Mammary epithelial cell (primary cell): ENCODE measurements around the gene COL20A1.

Experiments used
- CTCF ChIP-seq, 2 donors: IDR thresholded peaks in 1 of 2; conservative IDR thresholded peaks in 1 of 2; 2 replicates each; pipeline ENCODE4 v1.5.1; 2011 to 2012; ENCODE audit warnings: inconsistent platforms in 2 of 2, low read length in 2 of 2, mild to moderate bottlenecking in 2 of 2, control low read depth in 1 of 2, low read depth in 1 of 2; ENCODE audit not compliant: insufficient read depth in 1 of 2; ENCODE audit errors: extremely low read depth in 1 of 2
- EZH2 ChIP-seq: IDR thresholded peaks from 2 replicates; pipeline ENCODE4 v1.6.1; 2012; ENCODE audit warnings: low read length, inconsistent platforms, borderline replicate concordance

DNA sequence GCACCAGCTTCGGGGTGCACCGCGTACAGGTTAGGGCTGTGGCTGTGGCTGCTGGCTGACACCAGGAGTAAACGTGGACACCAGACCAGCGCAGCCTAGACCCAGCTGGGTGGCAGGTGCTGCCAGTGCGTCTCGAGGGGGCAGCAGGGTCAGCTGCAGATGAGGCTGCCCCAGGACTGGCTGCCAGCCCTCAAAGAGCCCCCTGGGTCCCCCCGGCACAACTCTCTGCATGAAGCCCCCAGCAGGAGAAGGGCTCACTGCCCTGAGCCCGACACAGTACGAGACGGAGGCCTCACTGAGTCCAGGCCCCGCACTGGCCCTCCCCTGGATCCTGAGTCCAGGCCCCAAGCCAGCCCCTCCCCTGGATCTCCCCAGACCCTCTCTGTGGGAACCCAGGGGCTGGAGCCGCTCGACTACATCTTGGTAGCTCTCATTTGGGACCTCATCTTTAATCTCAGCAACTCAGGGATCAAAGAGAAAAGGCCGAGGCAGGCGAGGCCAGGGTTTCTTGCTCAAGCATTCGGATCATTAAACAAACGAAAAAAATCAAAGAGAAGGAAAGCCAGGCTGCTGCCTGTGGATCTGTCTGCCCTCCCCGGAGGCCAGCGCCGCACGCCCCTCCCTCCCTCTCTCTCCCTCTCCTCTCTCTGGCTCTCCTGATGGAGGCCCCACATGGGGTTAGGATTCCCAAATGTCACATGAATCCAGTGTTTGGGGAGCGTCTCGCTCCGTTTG lies 31.8 kb upstream of the COL20A1 start:
- TF ChIP-seq CTCF (conservative IDR thresholded peaks at IDR 0.05 in 1 of 2, IDR thresholded peaks at IDR 0.05 in 1 of 2; ENCODE audit: extremely low read depth in 1 of 2, insufficient read depth in 1 of 2, low read depth in 1 of 2, low read length in 2 of 2) = no peak
- TF ChIP-seq EZH2 = no peak
